NT2/D1 (cell line): Measurements from ENCODE around the gene TFCP2L1.

ENCODE experiments used
- DNase-seq: peaks from one replicate; pipeline ENCODE4 v3.0.0-alpha.2; 2011; ENCODE audit warnings: low read depth, low spot score
- H3K27me3 ChIP-seq: 2 replicates; pipeline ENCODE4 v1.6.0; 2011; ENCODE audit warnings: mild to moderate bottlenecking; ENCODE audit not compliant: insufficient read length, insufficient read depth
- H3K36me3 ChIP-seq: 2 replicates; pipeline ENCODE4 v1.6.1; 2011; ENCODE audit warnings: mild to moderate bottlenecking, low read length, mixed read lengths; ENCODE audit not compliant: insufficient read depth, insufficient read length
- H3K4me1 ChIP-seq: 2 replicates; pipeline ENCODE4 v1.5.1; 2011; ENCODE audit not compliant: insufficient read depth, insufficient read length
- H3K4me3 ChIP-seq: 2 replicates; pipeline ENCODE4 v1.5.1; 2011; ENCODE audit warnings: low read depth; ENCODE audit not compliant: insufficient read length
- H3K9ac ChIP-seq: 2 replicates; pipeline ENCODE4 v1.6.0; 2011; ENCODE audit warnings: low read depth; ENCODE audit not compliant: insufficient read length
- H3K9me3 ChIP-seq: 2 replicates; pipeline ENCODE4 v1.5.1; 2011; ENCODE audit warnings: mild to moderate bottlenecking, low read length; ENCODE audit not compliant: insufficient read depth
- SUZ12 ChIP-seq: IDR thresholded peaks from 2 replicates; pipeline ENCODE4 v1.6.1; 2011; ENCODE audit not compliant: insufficient read length, insufficient read depth; ENCODE audit errors: extremely low read depth
- YY1 ChIP-seq: IDR thresholded peaks from 2 replicates; pipeline ENCODE4 v1.6.1; 2011; ENCODE audit not compliant: insufficient read length, insufficient read depth
- ZNF274 ChIP-seq: IDR thresholded peaks from 2 replicates; pipeline ENCODE4 v1.6.1; 2011; ENCODE audit warnings: mild to moderate bottlenecking, low read depth, low read length

TFCP2L1 gene

DNA sequence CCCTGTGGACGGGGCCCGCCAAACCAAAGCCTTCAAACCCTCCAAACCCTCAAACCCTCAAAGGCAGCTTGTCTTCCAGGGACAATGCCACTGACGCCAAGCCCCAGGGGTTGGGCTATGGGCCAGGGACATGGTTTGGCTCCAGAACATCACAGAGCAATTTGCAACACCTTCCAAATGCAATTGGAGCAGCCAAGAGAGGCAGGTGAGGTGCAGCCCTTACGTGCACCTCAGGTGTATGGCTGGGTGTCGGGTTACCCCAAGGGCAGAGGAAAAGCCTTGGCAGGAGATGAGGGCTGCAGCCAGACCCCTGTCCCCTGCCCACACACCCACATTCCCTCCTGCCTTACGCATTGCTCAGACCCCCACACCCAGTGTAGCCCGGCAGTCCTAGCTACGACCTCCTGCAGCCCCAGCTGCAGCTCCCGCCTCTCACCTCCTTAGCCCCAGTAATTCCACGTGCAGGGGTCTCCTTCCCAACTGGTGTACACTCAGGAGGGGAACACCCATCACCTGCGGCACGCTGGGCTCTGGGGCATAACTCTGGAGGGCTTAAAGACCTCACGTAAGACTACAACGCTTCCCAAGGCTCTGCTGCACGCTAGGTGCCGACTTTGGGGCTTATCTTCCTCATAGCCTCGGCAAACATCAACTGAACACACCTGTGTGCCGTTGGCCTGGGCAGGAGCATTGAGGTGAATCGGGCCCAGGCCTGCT, 88.7 kb downstream of the TFCP2L1 start:
- no peak for TF ChIP-seq SUZ12
- no peak for TF ChIP-seq ZNF274
- no peak for TF ChIP-seq YY1
- no peak for DNase-seq
- Histone ChIP-seq H3K4me1 (peaks cover 14% of the 10 kb centered on the region), H3K9me3 (no peaks in the 10 kb centered on the region), H3K9ac (no peak overlapping the region), H3K27me3 (no peaks in the 10 kb centered on the region), H3K36me3 (no peaks in the 10 kb centered on the region), H3K4me3 (no peak overlapping the region)

DNA sequence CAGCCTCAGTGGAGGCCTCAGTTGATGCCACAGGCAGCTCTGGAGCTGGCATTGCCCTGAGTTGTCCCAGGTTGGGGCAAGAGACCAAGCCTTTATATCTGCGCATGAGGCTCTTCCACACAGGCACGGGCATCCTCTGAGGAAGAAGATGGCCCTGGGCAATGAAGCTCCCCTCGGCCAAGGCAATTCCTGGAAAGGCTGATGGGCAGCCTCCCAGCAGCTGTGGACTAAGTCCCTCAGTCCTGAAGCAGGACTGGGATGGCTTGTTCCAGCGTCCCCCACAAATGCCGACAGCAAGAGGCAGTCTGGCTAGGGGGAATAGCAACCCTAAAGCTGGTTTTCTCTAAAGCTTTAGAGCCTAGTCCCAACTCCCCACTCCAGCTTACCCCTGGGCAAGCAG, 90.0 kb downstream of the TFCP2L1 start:
- Histone ChIP-seq H3K4me1 (peaks cover 13% of the 10 kb centered on the region), H3K36me3 (no peaks in the 10 kb centered on the region), H3K9ac (no peak overlapping the region), H3K4me3 (no peak overlapping the region), H3K27me3 (no peaks in the 10 kb centered on the region), H3K9me3 (no peaks in the 10 kb centered on the region)
- no peak for TF ChIP-seq SUZ12
- TF ChIP-seq YY1 = no peak
- TF ChIP-seq ZNF274 = no peak
- no peak for DNase-seq

DNA sequence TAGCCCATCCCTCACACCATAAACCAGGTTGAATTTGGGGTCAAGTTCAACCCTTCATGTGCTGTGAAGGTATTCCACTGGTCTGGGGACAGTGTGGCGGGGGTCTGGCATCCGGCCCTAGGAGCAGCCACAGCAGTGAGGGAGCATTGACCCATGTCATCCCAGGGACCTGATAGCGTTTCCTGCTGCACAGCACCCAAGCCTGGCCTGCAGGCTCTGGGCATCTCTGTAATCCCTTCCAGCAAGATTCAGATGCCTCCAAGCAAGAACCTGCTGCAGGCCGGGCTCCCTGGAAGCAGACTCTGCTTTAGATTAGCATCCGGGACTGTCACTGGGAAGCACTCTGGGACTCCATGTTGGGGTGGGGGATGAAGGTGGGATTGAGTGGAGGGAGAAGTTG, 90.4 kb downstream of the TFCP2L1 start:
- DNase-seq = no peak
- no peak overlapping the region for H3K4me3 ChIP-seq
- H3K9me3 ChIP-seq = no peaks in the 10 kb centered on the region
- H3K27me3 ChIP-seq = no peaks in the 10 kb centered on the region
- no peak overlapping the region for H3K9ac ChIP-seq
- H3K4me1 ChIP-seq = peaks cover 9% of the 10 kb centered on the region
- no peaks in the 10 kb centered on the region for H3K36me3 ChIP-seq
- TF ChIP-seq SUZ12 = no peak
- no peak for TF ChIP-seq YY1
- no peak for TF ChIP-seq ZNF274

DNA sequence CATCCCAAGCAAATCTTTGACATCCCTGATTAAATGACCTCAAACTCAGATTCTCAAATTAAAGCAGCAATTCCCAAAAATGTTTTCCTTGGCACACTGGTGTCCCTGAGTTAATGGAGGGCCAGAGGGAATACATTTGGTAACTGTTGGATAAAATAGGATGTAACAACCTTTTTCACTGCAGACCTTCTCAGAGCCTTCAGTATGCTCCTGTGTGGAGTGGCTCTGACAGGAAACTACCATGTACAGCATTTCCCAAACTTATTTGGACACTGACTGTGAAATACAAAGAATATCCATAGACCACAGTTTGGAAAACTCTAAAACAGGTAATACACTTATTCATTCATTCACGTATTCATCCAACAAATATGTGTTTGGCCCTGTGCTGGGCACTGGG, 91.8 kb downstream of the TFCP2L1 start:
- TF ChIP-seq YY1 = no peak
- no peak for TF ChIP-seq SUZ12
- TF ChIP-seq ZNF274 = no peak
- Histone ChIP-seq H3K4me3 (no peak overlapping the region), H3K4me1 (peaks cover 8% of the 10 kb centered on the region), H3K9ac (no peak overlapping the region), H3K36me3 (no peaks in the 10 kb centered on the region), H3K27me3 (no peaks in the 10 kb centered on the region), H3K9me3 (no peaks in the 10 kb centered on the region)
- no peak for DNase-seq

DNA sequence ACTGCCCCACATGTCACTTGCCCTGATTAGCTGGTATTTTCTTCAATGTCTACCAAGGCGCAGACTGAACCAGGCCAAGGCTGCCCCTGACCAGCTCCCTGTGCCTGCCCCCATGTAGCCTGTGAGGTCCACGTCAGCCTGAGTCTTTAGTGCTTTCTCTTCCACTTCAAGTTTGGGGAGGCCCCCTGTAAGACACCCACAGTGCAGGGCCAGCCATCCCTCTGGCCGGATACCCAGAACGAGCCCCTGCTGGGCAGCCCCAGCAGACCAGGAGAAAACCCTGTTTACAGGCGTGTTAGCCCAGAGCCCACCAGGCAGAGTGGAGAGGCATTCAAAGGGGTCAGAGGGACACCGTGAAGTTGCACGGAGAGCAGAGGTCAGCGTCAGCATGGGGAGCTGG, 92.4 kb downstream of the TFCP2L1 start:
- no peaks in the 10 kb centered on the region for H3K27me3 ChIP-seq
- H3K4me1 ChIP-seq = peaks cover 14% of the 10 kb centered on the region
- no peaks in the 10 kb centered on the region for H3K9me3 ChIP-seq
- DNase-seq = no peak
- no peaks in the 10 kb centered on the region for H3K36me3 ChIP-seq
- no peak overlapping the region for H3K9ac ChIP-seq
- H3K4me3 ChIP-seq = no peak overlapping the region
- TF ChIP-seq ZNF274 (no peak), YY1 (no peak), SUZ12 (no peak)

DNA sequence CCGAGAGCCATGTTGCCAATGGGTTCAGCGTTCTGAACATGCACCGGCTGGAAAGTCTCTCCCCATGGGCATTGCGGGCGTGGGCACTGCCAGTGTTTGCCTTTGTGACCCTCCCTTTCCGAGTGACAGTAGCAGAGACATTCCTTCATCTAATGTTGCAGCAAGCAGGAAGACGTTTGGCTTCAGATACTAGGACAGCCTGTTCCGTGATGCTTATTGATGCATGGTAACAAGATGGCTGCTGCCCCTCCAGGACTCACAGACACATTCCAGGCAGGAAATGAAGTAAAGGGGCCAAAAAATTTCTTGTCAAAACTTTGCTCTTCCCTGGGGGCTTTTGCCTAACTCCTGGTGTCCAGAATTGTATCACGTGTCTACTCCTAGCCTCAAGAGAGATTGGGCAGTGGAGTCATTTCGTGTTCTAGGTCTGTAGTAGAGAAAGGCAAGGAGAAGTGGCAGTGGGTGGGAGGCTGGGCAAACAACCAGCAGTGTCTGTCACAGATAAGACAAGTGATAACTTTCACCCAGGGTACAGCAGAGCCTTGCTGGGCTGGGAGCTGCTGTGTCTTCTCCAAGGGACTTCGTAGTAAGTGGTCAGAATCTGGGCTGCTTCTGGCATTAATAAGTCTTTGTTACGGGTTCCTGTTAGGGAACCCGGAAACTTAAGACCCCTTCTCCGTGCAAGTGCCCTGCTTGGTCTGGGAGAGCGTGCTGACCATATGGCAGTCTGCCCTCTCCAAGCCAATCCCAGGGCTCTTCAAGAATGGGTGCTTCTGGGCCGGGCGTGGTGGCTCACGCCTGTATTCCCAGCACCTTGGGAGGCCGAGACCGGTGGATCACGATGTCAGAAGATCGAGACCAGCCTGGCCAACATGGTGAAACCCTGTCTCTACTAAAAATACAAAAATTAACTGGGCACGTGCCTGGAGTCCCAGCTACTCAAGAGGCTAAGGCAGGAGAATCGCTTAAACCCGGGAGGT, 93.5 kb downstream of the TFCP2L1 start:
- Histone ChIP-seq H3K9ac (no peak overlapping the region), H3K4me1 (peaks cover 14% of the 10 kb centered on the region), H3K27me3 (no peaks in the 10 kb centered on the region), H3K36me3 (no peaks in the 10 kb centered on the region), H3K4me3 (no peak overlapping the region), H3K9me3 (no peaks in the 10 kb centered on the region)
- no peak for DNase-seq
- TF ChIP-seq ZNF274 (no peak), YY1 (no peak), SUZ12 (no peak)
